Measurements from ENCODE around the gene MCF2L.

MCF2L gene

GRCh38 chr13:113040597-113041292 is 71.7 kb downstream of the MCF2L start:
- H3K9ac ChIP-seq (ENCODE audit: low read length in 2 of 2): no peak overlapping the region
- H3K9me3 ChIP-seq (ENCODE audit: control insufficient read depth in 2 of 2, low read length in 2 of 2): no peaks in the 10 kb centered on the region
- H3K27ac ChIP-seq (ENCODE audit: low read length): no peak overlapping the region
- H3K36me3 ChIP-seq (ENCODE audit: control insufficient read depth in 2 of 2, insufficient read depth in 2 of 2, low read length in 2 of 2): no peaks in the 10 kb centered on the region
- H3K27me3 ChIP-seq (ENCODE audit: control insufficient read depth in 1 of 2, insufficient read depth in 2 of 2, low read length in 2 of 2): no peaks in the 10 kb centered on the region
- H3K4me3 ChIP-seq (ENCODE audit: low read length in 2 of 2): no peak overlapping the region
- no peaks in the 10 kb centered on the region for H3K4me1 ChIP-seq (ENCODE audit: control insufficient read depth, insufficient read depth, low read length)

GRCh38 chr13:113041293-113041690 is 72.3 kb downstream of the MCF2L start:
- Histone ChIP-seq H3K36me3 (ENCODE audit: control insufficient read depth in 2 of 2, insufficient read depth in 2 of 2, low read length in 2 of 2) (no peaks in the 10 kb centered on the region), H3K27me3 (ENCODE audit: control insufficient read depth in 1 of 2, insufficient read depth in 2 of 2, low read length in 2 of 2) (no peaks in the 10 kb centered on the region), H3K9me3 (ENCODE audit: control insufficient read depth in 2 of 2, low read length in 2 of 2) (no peaks in the 10 kb centered on the region), H3K27ac (ENCODE audit: low read length) (no peak overlapping the region), H3K4me3 (ENCODE audit: low read length in 2 of 2) (no peak overlapping the region), H3K4me1 (ENCODE audit: control insufficient read depth, insufficient read depth, low read length) (no peaks in the 10 kb centered on the region), H3K9ac (ENCODE audit: low read length in 2 of 2) (no peak overlapping the region)

- no peaks in the 10 kb centered on the region for H3K27me3 ChIP-seq (ENCODE audit: control insufficient read depth in 1 of 2, insufficient read depth in 2 of 2, low read length in 2 of 2)
- H3K4me1 ChIP-seq (ENCODE audit: control insufficient read depth, insufficient read depth, low read length): no peaks in the 10 kb centered on the region
- H3K27ac ChIP-seq (ENCODE audit: low read length): no peak overlapping the region
- H3K4me3 ChIP-seq (ENCODE audit: low read length in 2 of 2): no peak overlapping the region
- no peaks in the 10 kb centered on the region for H3K9me3 ChIP-seq (ENCODE audit: control insufficient read depth in 2 of 2, low read length in 2 of 2)
- no peak overlapping the region for H3K9ac ChIP-seq (ENCODE audit: low read length in 2 of 2)
- no peaks in the 10 kb centered on the region for H3K36me3 ChIP-seq (ENCODE audit: control insufficient read depth in 2 of 2, insufficient read depth in 2 of 2, low read length in 2 of 2)
Observed at GRCh38 chr13:113041896-113042295, 72.9 kb downstream of the MCF2L start.

- Histone ChIP-seq H3K9ac (ENCODE audit: low read length in 2 of 2) (no peak overlapping the region), H3K4me1 (ENCODE audit: control insufficient read depth, insufficient read depth, low read length) (no peaks in the 10 kb centered on the region), H3K9me3 (ENCODE audit: control insufficient read depth in 2 of 2, low read length in 2 of 2) (no peaks in the 10 kb centered on the region), H3K36me3 (ENCODE audit: control insufficient read depth in 2 of 2, insufficient read depth in 2 of 2, low read length in 2 of 2) (no peaks in the 10 kb centered on the region), H3K27me3 (ENCODE audit: control insufficient read depth in 1 of 2, insufficient read depth in 2 of 2, low read length in 2 of 2) (no peaks in the 10 kb centered on the region), H3K4me3 (ENCODE audit: low read length in 2 of 2) (no peak overlapping the region), H3K27ac (ENCODE audit: low read length) (no peak overlapping the region)
Observed at GRCh38 chr13:113042456-113042855, 73.4 kb downstream of the MCF2L start.

GRCh38 chr13:113043001-113043630 is 74.1 kb downstream of the MCF2L start:
- no peaks in the 10 kb centered on the region for H3K9me3 ChIP-seq (ENCODE audit: control insufficient read depth in 2 of 2, low read length in 2 of 2)
- H3K27me3 ChIP-seq (ENCODE audit: control insufficient read depth in 1 of 2, insufficient read depth in 2 of 2, low read length in 2 of 2): no peaks in the 10 kb centered on the region
- H3K4me1 ChIP-seq (ENCODE audit: control insufficient read depth, insufficient read depth, low read length): no peaks in the 10 kb centered on the region
- H3K9ac ChIP-seq (ENCODE audit: low read length in 2 of 2): no peak overlapping the region
- no peaks in the 10 kb centered on the region for H3K36me3 ChIP-seq (ENCODE audit: control insufficient read depth in 2 of 2, insufficient read depth in 2 of 2, low read length in 2 of 2)
- H3K27ac ChIP-seq (ENCODE audit: low read length): no peak overlapping the region
- no peak overlapping the region for H3K4me3 ChIP-seq (ENCODE audit: low read length in 2 of 2)

- Histone ChIP-seq H3K4me3 (ENCODE audit: low read length in 2 of 2) (no peak overlapping the region), H3K9ac (ENCODE audit: low read length in 2 of 2) (no peak overlapping the region), H3K36me3 (ENCODE audit: control insufficient read depth in 2 of 2, insufficient read depth in 2 of 2, low read length in 2 of 2) (no peaks in the 10 kb centered on the region), H3K27ac (ENCODE audit: low read length) (no peak overlapping the region), H3K27me3 (ENCODE audit: control insufficient read depth in 1 of 2, insufficient read depth in 2 of 2, low read length in 2 of 2) (no peaks in the 10 kb centered on the region), H3K4me1 (ENCODE audit: control insufficient read depth, insufficient read depth, low read length) (peaks cover 1% of the 10 kb centered on the region), H3K9me3 (ENCODE audit: control insufficient read depth in 2 of 2, low read length in 2 of 2) (no peaks in the 10 kb centered on the region)
Observed at GRCh38 chr13:113043931-113044330, 74.9 kb downstream of the MCF2L start.

GRCh38 chr13:113044391-113045114 is 75.5 kb downstream of the MCF2L start:
- H3K9ac ChIP-seq (ENCODE audit: low read length in 2 of 2): no peak overlapping the region
- H3K4me1 ChIP-seq (ENCODE audit: control insufficient read depth, insufficient read depth, low read length): peaks cover 6% of the 10 kb centered on the region
- no peak overlapping the region for H3K4me3 ChIP-seq (ENCODE audit: low read length in 2 of 2)
- no peak overlapping the region for H3K27ac ChIP-seq (ENCODE audit: low read length)
- no peaks in the 10 kb centered on the region for H3K9me3 ChIP-seq (ENCODE audit: control insufficient read depth in 2 of 2, low read length in 2 of 2)
- no peaks in the 10 kb centered on the region for H3K36me3 ChIP-seq (ENCODE audit: control insufficient read depth in 2 of 2, insufficient read depth in 2 of 2, low read length in 2 of 2)
- no peaks in the 10 kb centered on the region for H3K27me3 ChIP-seq (ENCODE audit: control insufficient read depth in 1 of 2, insufficient read depth in 2 of 2, low read length in 2 of 2)

GRCh38 chr13:113045251-113046127 is 76.5 kb downstream of the MCF2L start:
- Histone ChIP-seq H3K9me3 (ENCODE audit: control insufficient read depth in 2 of 2, low read length in 2 of 2) (no peaks in the 10 kb centered on the region), H3K27me3 (ENCODE audit: control insufficient read depth in 1 of 2, insufficient read depth in 2 of 2, low read length in 2 of 2) (peaks cover 0 to 2% of the 10 kb centered on the region in 2 donors), H3K36me3 (ENCODE audit: control insufficient read depth in 2 of 2, insufficient read depth in 2 of 2, low read length in 2 of 2) (no peaks in the 10 kb centered on the region), H3K9ac (ENCODE audit: low read length in 2 of 2) (no peak overlapping the region), H3K4me3 (ENCODE audit: low read length in 2 of 2) (no peak overlapping the region), H3K27ac (ENCODE audit: low read length) (no peak overlapping the region), H3K4me1 (ENCODE audit: control insufficient read depth, insufficient read depth, low read length) (peaks cover 10% of the 10 kb centered on the region)

- H3K36me3 ChIP-seq (ENCODE audit: control insufficient read depth in 2 of 2, insufficient read depth in 2 of 2, low read length in 2 of 2): no peaks in the 10 kb centered on the region
- no peaks in the 10 kb centered on the region for H3K9me3 ChIP-seq (ENCODE audit: control insufficient read depth in 2 of 2, low read length in 2 of 2)
- H3K4me3 ChIP-seq (ENCODE audit: low read length in 2 of 2): no peak overlapping the region
- H3K27me3 ChIP-seq (ENCODE audit: control insufficient read depth in 1 of 2, insufficient read depth in 2 of 2, low read length in 2 of 2): peaks cover 7% of the 10 kb centered on the region in 2 donors
- H3K9ac ChIP-seq (ENCODE audit: low read length in 2 of 2): no peak overlapping the region
- peaks cover 17% of the 10 kb centered on the region for H3K4me1 ChIP-seq (ENCODE audit: control insufficient read depth, insufficient read depth, low read length)
- no peak overlapping the region for H3K27ac ChIP-seq (ENCODE audit: low read length)
Observed at GRCh38 chr13:113046128-113046882, 77.3 kb downstream of the MCF2L start.

- Histone ChIP-seq H3K4me1 (ENCODE audit: control insufficient read depth, insufficient read depth, low read length) (peaks cover 18% of the 10 kb centered on the region), H3K27me3 (ENCODE audit: control insufficient read depth in 1 of 2, insufficient read depth in 2 of 2, low read length in 2 of 2) (peaks cover 9 to 11% of the 10 kb centered on the region in 2 donors), H3K9ac (ENCODE audit: low read length in 2 of 2) (no peak overlapping the region)
Observed at GRCh38 chr13:113046883-113047244, 77.8 kb downstream of the MCF2L start.

More at GRCh38 chr13:113046883-113047244, 77.8 kb downstream of the MCF2L start:
- Histone ChIP-seq H3K9me3 (ENCODE audit: control insufficient read depth in 2 of 2, low read length in 2 of 2) (no peaks in the 10 kb centered on the region), H3K36me3 (ENCODE audit: control insufficient read depth in 2 of 2, insufficient read depth in 2 of 2, low read length in 2 of 2) (no peaks in the 10 kb centered on the region), H3K27ac (ENCODE audit: low read length) (no peak overlapping the region), H3K4me3 (ENCODE audit: low read length in 2 of 2) (no peak overlapping the region)
